HepG2 (cell line): Measurements from ENCODE around the gene DPEP1. TPM values are rescaled to one million over a fixed set of nuclear protein-coding genes. Genes with fewer than 3 reads are reported as not detected.

Experiments
- BRD4 ChIP-seq: sonication (generic); formaldehyde crosslinking; IDR thresholded peaks from 2 replicates; pipeline ENCODE4 v1.4.0; 2020; ENCODE audit warnings: missing genetic modification reagents
- DMAP1 ChIP-seq: IDR thresholded peaks from 2 replicates; pipeline ENCODE4 v1.6.1; 2016
- DR1 ChIP-seq: sonication (generic); formaldehyde crosslinking; IDR thresholded peaks from 2 replicates; pipeline ENCODE4 v1.8.0; 2021; ENCODE audit warnings: mild to moderate bottlenecking, missing genetic modification reagents, inconsistent platforms
- EED ChIP-seq: sonication (generic); formaldehyde crosslinking; IDR thresholded peaks from 2 replicates; pipeline ENCODE4 v1.5.0; 2020; ENCODE audit warnings: mild to moderate bottlenecking, missing genetic modification reagents
- GABPB1 ChIP-seq: IDR thresholded peaks from 2 replicates; pipeline ENCODE4 v1.6.1; 2016; ENCODE audit warnings: mild to moderate bottlenecking, missing genetic modification reagents, moderate library complexity, missing compliant biosample characterization
- HDAC1 ChIP-seq: sonication (generic); formaldehyde crosslinking; IDR thresholded peaks from 2 replicates; pipeline ENCODE4 v1.5.1; 2020; ENCODE audit warnings: mild to moderate bottlenecking, missing genetic modification reagents
- polyA plus RNA-seq, 8 experiments: library from polyadenylated mRNA; depleted of rRNA in 3 of 8; stranded (reverse) in 7 of 8; unstranded in 1 of 8; fragments of >200 nt; fragmentation: Illumina TruSeq in 4 of 8; extraction: Trizol in 4 of 8; gene quantifications; 2 replicates each; pipeline versions ENCODE4 v1.2.1 to v1.2.3, GENCODE V29; 2011 to 2016; ENCODE audit warnings: low read depth in 4 of 8, missing spikeins in 1 of 8, mixed read lengths in 1 of 8; ENCODE audit not compliant: insufficient read depth in 1 of 8
- total RNA-seq, 5 experiments: library from RNA; depleted of rRNA; stranded (reverse); fragments of >200 nt; fragmentation: Illumina TruSeq; extraction: Trizol; gene quantifications; 2 replicates each; pipeline ENCODE4 v1.2.3, GENCODE V29; 2016; ENCODE audit warnings: low read depth in 1 of 5
- TF ChIP-seq, protein P1 (sequence below): sonication (generic); formaldehyde crosslinking; IDR thresholded peaks from 2 replicates; pipeline ENCODE4 v1.4.0; 2020; ENCODE audit warnings: mild to moderate bottlenecking, missing genetic modification reagents
- TF ChIP-seq, protein P2 (sequence below): sonication (generic); formaldehyde crosslinking; IDR thresholded peaks from one replicate; pipeline ENCODE4 v1.5.1; 2020; ENCODE audit warnings: mild to moderate bottlenecking, missing genetic modification reagents; ENCODE audit errors: not compliant biosample characterization
- TF ChIP-seq, protein P3 (sequence below): sonication (generic); formaldehyde crosslinking; IDR thresholded peaks from 2 replicates; pipeline ENCODE4 v1.4.0; 2020; ENCODE audit warnings: mild to moderate bottlenecking, missing genetic modification reagents
- TF ChIP-seq, protein P4 (sequence below): sonication (generic); formaldehyde crosslinking; conservative IDR thresholded peaks from 2 replicates; pipeline ENCODE4 v1.4.0; 2020; ENCODE audit warnings: missing genetic modification reagents

DPEP1 gene
- total and polyA plus RNA-seq, 2 of the 13 experiments (the other 11 are each of a cell fraction or from before 2014, with no cell fraction given): 37.6 to 52.2 TPM

DNA sequence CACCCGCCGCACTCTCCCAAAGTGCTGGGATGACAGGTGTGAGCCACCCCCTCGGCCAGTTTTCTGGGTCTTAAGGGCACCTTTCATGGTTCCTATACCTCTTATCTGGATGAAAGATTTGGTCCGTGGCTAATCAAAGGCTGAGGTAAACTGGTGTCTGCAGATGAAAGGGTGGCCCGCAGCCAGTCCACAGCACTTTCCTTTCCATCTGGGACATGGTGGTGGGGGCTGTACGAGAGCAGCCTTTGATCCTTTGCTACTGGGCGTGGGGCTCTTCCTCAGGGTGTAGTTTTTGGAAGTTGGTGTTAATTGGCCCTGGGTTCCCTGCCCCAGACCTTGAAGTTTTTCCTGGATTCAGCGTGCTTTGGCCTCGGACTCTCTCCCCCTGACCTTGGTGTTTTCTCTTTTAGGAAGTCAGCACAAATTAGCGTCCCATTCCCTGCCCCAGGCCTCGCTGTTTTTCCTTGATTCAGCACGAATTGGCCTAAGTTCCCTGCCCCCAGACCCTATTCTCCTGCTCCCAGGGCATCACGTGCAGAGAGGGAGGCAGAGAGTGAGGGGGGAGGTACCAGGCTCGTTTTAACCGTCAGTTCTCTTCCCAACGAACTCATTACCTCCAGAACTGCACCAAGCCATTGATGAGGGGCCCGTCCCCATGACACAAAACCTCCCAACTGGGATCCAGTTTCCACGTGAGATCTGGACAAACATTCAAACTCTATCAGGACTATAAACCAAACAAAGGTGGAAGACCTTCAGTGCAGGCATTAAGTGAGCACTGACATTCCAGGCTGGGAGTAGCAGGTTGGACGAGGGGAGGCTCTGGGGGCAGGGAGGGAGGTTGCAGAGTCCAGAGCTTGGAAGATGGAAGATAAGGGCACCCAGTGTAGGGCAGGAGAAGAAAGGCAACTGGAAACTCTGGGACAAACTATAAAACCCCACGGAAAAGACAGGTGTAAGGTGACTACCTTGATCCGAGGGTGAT lies 11.6 kb downstream of the DPEP1 start (continued):
- TF ChIP-seq, protein P1, sequence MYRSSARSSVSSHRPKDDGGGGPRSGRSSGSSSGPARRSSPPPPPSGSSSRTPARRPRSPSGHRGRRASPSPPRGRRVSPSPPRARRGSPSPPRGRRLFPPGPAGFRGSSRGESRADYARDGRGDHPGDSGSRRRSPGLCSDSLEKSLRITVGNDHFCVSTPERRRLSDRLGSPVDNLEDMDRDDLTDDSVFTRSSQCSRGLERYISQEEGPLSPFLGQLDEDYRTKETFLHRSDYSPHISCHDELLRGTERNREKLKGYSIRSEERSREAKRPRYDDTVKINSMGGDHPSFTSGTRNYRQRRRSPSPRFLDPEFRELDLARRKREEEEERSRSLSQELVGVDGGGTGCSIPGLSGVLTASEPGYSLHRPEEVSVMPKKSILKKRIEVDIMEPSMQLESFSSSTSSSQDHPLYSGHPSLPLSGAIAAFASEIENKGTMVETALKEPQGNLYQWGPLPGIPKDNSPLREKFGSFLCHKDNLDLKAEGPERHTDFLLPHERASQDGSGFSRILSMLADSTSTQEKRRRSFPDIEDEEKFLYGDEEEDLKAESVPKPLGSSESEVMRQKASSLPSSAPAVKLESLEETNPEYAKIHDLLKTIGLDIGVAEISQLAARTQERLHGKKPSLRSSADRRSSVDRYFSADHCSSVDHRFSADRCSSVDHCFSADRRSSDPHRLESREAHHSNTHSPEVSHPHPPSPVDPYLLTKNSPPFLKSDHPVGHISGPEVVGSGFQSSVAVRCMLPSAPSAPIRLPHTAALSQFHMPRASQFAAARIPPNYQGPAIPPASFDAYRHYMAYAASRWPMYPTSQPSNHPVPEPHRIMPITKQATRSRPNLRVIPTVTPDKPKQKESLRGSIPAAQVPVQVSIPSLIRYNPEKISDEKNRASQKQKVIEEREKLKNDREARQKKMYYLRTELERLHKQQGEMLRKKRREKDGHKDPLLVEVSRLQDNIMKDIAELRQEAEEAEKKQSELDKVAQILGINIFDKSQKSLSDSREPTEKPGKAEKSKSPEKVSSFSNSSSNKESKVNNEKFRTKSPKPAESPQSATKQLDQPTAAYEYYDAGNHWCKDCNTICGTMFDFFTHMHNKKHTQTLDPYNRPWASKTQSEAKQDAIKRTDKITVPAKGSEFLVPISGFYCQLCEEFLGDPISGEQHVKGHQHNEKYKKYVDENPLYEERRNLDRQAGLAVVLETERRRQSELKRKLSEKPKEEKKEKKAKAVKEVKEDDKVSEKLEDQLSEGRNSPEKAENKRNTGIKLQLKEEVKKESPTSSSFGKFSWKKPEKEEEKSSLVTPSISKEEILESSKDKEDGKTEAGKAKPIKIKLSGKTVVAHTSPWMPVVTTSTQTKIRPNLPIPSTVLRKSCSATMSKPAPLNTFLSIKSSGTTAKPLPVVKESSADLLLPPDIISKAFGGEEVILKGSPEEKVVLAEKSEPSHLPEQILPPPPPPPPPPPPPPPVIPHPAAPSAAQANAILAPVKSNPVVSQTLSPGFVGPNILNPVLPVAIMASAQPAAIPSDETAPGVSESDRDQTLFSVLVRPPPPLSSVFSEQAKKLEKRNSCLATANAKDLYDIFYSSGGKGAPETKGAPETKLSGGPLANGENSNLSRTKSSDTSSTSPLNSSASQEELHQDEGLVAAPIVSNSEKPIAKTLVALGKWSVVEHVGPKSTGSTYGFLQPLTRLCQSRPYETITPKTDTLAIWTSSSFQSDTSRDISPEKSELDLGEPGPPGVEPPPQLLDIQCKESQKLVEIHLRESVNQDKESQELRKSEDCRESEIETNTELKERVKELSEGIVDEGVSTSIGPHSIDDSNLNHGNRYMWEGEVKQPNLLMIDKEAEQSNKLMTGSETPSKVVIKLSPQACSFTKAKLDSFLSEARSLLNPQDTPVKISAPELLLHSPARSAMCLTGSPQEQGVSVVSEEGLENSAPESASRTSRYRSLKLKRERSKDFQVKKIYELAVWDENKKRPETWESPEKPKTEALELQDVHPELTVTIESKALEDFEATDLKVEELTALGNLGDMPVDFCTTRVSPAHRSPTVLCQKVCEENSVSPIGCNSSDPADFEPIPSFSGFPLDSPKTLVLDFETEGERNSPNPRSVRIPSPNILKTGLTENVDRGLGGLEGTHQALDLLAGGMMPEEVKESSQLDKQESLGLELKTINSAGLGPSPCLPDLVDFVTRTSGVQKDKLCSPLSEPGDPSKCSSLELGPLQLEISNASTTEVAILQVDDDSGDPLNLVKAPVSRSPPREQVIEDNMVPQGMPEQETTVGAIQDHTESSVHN (CRISPR knock-in tag): no peak
- TF ChIP-seq GABPB1 (CRISPR knock-in tag) (no peak), HDAC1 (peak; percentile 36; the same call in 1 of the 2 replicates), BRD4 (no peak), DR1 (CRISPR knock-in tag) (no peak), DMAP1 (CRISPR knock-in tag) (no peak; the same call in 1 of the 2 replicates), EED (no peak)
- TF ChIP-seq, protein P2, sequence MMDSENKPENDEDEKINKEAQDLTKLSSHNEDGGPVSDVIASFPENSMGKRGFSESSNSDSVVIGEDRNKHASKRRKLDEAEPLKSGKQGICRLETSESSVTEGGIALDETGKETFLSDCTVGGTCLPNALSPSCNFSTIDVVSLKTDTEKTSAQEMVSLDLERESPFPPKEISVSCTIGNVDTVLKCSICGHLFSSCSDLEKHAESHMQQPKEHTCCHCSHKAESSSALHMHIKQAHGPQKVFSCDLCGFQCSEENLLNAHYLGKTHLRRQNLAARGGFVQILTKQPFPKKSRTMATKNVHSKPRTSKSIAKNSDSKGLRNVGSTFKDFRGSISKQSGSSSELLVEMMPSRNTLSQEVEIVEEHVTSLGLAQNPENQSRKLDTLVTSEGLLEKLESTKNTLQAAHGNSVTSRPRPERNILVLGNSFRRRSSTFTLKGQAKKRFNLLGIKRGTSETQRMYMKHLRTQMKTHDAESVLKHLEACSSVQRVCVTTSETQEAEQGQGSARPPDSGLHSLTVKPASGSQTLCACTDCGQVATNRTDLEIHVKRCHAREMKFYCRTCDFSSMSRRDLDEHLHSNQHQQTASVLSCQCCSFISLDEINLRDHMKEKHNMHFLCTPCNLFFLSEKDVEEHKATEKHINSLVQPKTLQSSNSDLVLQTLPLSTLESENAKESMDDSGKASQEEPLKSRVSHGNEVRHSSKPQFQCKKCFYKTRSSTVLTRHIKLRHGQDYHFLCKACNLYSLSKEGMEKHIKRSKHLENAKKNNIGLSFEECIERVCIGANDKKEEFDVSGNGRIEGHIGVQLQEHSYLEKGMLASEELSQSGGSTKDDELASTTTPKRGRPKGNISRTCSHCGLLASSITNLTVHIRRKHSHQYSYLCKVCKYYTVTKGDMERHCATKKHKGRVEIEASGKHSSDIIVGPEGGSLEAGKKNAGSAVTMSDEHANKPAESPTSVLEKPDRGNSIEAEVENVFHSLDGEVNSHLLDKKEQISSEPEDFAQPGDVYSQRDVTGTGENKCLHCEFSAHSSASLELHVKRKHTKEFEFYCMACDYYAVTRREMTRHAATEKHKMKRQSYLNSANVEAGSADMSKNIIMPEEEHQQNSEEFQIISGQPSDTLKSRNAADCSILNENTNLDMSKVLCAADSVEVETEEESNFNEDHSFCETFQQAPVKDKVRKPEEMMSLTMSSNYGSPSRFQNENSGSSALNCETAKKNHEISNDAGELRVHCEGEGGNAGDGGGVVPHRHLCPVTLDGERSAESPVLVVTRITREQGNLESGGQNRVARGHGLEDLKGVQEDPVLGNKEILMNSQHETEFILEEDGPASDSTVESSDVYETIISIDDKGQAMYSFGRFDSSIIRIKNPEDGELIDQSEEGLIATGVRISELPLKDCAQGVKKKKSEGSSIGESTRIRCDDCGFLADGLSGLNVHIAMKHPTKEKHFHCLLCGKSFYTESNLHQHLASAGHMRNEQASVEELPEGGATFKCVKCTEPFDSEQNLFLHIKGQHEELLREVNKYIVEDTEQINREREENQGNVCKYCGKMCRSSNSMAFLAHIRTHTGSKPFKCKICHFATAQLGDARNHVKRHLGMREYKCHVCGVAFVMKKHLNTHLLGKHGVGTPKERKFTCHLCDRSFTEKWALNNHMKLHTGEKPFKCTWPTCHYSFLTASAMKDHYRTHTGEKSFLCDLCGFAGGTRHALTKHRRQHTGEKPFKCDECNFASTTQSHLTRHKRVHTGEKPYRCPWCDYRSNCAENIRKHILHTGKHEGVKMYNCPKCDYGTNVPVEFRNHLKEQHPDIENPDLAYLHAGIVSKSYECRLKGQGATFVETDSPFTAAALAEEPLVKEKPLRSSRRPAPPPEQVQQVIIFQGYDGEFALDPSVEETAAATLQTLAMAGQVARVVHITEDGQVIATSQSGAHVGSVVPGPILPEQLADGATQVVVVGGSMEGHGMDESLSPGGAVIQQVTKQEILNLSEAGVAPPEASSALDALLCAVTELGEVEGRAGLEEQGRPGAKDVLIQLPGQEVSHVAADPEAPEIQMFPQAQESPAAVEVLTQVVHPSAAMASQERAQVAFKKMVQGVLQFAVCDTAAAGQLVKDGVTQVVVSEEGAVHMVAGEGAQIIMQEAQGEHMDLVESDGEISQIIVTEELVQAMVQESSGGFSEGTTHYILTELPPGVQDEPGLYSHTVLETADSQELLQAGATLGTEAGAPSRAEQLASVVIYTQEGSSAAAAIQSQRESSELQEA (CRISPR knock-in tag): peak; percentile 42
- TF ChIP-seq, protein P3, sequence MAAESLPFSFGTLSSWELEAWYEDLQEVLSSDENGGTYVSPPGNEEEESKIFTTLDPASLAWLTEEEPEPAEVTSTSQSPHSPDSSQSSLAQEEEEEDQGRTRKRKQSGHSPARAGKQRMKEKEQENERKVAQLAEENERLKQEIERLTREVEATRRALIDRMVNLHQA (CRISPR knock-in tag): no peak
- TF ChIP-seq, protein P4, sequence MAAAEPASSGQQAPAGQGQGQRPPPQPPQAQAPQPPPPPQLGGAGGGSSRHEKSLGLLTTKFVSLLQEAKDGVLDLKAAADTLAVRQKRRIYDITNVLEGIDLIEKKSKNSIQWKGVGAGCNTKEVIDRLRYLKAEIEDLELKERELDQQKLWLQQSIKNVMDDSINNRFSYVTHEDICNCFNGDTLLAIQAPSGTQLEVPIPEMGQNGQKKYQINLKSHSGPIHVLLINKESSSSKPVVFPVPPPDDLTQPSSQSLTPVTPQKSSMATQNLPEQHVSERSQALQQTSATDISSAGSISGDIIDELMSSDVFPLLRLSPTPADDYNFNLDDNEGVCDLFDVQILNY (CRISPR knock-in tag): no peak
